ENCODE results near the gene FBXO33.
A peak's percentile ranks its signal among the peaks of the same experiment; 100 is the strongest.

FBXO33 gene

DNA sequence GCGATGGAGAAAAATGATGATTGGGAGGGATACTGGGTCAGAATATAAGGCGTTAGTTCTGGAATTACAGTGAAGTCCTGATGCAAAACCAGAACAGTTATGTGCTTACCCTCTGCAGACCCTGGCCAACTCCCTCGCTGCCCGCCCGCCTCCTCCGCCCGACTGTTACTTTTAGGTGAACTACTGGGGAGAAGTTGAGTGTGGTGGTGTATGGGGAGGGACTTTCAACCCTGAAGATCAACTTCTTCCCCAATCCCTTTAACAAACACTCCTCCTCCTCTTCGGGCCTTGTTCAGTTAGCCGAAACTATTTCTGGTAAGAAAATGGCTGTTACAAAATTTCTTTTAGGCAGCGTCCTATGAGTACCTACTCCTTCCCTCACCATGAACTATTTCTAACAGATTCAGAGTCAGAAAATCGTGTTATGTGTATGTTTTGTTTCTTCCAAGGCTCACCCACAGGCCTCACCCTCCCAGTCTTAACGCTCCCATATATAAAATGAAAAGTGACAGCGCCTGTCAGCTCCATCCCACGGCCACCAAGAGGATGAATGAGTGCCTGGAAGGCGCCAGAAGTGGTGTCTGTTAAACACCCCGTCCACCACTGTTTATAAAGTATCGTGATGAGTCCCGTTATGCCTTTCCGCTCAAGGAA is 1.3 kb downstream of the FBXO33 start:
- DNase-seq (ENCODE audit: low spot score) = peak; percentile 16

DNA sequence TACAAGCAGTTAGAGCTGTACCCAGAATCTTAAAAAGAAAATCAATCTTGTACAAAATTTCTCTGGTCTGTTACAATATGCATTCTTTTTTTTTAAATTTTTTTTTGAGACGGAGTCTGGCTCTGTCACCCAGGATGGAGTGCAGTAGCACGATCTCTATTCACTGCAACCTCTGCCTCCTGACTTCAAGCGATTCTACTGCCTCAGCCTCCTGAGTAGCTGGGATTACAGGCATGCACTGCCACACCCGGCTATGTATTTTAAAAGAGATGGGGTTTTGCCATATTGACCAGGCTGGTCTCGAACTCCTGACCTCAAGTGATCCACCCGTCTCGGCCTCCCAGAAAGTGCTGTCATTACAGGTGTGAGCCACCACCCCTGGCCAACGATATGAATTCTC is 4.1 kb downstream of the FBXO33 start:
- DNase-seq (ENCODE audit: low spot score) = no peak

DNA sequence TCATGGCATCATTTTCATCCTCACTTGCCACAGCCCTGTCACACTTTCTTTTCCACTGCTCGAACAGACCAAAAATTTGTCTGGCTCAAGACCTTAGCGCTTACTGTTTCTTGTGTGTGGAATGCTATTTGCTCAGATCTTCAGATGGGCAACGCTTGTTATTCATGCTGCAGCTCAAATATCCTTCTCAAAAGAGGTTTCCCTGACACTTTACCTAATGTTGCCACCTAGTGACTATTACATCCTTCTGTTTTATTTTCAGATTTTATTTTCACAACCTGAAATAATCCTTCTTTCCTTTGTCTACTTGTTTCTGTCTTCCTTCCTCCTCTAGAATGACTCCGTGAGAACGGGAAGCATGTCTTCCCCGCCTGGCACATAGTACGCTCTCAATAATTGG is 5.6 kb downstream of the FBXO33 start:
- peak; percentile 51 for DNase-seq (ENCODE audit: low spot score)

DNA sequence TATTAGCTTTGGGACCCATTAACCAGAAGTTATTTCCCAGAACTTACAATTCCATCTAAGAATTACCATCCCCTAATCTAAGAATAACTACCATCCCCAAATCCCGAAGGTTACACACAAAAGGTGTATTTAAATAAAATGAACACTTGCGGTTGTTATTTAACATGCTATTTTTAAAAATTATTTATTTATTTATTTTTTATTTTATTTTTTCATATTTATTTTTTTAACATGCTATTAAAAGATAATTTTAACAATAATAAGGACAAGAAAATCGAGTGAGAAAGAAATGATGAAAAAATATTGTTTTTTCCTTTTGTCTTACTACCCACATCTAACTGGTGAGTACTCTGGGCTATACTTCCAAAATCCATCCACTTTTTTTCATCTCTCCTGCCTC is 6.3 kb downstream of the FBXO33 start:
- no peak for DNase-seq (ENCODE audit: low spot score)

DNA sequence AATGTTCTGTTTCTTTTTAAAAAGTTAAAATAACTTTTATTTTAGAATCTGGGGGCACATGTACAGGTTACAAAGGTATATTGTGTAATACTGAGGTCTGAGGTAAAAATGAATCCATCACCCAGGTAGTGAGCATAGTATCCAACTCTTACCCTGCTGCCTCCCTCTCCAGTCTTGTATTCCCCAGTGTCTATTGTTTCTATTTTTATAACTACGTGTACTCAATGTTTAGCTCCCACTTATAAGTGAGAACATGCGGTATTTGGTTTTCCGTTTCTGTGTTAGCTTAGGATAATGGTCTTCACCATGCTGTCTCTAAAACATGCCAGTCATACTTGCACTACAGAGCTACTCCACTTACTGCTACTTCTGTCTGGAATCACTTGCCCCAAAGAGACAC is 8.4 kb downstream of the FBXO33 start:
- no peak for DNase-seq (ENCODE audit: low spot score)

DNA sequence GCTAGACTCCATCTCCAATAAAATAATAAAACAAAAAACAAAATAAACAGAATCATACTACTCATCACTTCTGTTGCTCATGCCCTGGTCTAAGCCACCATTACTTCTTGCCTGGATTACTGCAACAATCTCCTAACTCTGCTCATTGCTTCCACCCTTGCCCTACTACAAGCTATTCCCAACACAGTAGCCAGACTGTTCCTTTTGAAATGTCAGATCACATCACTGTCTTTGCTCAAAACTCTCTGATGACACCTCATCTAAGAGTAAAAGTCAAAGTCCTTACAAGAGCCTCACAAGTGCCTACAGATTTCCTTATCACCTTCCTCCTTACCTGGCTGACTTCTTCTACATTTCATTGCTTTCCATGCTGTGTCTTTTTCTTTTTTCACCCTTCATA is 10.0 kb downstream of the FBXO33 start:
- no peak for DNase-seq (ENCODE audit: low spot score)

DNA sequence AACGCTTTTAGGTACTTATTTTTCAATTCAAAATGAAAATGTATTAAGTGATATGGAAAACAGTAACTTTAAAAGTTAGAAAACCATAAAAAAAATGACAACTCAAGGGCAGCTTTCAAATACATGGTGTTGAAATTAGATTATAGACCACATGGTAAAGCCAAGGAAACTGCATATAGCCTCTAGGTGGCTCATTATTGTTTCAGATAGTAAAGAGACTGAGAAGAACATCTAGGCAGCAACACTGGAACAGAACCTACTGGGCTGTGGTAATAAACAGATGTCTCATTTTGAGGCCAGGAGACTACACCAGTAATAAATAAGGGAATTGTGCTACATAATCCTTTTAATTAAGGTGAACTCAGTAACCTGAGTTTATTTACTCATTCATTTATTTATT is 13.0 kb downstream of the FBXO33 start:
- peak; percentile 11 for DNase-seq (ENCODE audit: low spot score)

DNA sequence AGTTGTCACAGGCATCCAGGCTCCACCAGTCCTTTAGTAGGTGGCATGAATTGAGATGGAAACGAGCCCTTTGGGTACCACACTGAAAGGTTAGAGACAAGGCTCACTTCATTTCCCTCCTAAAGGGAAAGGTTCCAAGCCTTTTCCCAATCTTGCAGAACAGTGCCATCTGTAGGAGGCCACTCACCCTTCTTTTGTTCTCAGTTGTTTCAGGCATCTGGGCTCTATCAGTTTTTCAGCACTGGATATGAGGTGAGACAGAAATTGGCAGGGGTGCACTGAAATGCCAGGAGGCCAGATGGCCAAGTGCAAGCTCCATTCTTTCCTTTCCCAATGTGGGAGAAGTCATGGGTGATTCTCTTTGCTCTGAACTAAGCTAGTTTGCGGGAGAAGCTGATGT is 15.2 kb downstream of the FBXO33 start:
- DNase-seq (ENCODE audit: low spot score) = no peak

DNA sequence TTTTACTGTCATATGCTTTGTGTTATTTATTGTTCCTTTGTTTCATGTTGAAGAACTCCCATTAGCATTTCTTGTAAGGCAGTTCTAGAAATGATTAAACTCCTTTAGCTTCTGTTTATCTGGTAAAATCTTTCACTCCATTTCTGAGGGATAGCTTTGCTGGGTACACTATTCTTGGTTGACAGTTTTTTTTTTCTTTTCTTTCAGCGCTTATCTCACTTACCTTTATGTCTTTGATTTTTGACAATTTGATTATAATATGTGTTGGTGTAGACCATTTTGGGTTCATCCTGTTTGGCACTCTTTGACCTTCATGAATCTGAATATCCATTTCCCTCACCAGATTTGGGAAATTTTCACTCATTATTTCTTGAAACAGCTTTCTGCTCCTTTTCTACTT is 16.2 kb downstream of the FBXO33 start:
- DNase-seq (ENCODE audit: low spot score) = no peak

DNA sequence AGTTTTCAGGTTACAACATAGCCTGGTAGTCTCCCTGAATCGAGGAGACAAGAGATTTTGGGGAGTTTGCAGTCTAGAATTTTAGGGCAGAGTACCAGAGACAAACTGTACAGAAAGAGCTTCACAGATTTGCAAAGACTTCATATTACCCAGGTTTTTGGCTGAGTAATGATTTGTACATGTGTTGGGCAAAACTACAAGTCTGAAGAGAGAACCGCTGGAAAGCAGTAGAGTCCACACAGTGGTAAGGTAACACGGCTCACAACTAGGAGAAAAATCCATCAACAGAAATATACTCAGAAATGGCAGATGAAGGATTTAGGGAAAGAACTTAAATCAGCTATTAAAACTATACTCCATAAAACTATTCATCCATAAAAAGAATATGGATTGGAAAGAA is 25.7 kb downstream of the FBXO33 start:
- peak; percentile 46 for DNase-seq (ENCODE audit: low spot score)

DNA sequence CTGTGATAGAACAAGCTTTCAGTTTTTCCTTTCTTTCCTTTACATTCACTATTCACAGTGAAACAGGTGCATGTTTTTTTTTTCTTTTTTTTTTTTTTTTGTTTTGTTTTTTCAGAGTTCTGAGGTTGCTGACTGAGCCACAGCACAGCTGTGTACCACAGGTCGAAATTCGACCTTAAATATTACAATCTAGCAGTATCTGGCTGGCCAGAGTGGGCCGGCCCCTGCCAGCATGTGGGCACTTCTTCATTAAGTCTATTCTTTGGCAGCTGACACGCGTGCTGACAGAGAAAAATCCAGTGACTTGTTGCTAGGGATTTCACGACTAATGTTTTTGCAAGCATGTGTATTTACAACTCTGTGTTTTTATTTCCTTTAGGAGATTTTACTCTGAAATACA is 33.9 kb downstream of the FBXO33 start:
- DNase-seq (ENCODE audit: low spot score) = no peak

DNA sequence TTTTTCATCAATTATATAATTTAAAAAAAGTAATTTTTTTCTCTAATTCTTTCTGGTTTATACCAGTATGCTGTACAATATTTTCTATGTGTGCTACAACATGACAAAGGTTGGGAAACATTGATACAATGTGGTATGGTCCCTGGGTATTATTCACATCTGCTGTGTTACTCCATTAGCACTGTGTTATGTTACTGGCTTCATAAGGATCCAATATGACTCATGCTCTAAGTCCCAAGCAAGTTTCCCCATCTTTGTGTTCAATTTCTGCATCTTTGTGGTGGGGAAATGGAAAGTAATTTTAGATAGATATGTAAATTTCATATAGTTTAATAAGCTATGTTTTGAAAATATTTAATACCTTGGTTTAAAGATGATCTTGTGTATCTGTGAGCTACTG is 35.8 kb downstream of the FBXO33 start:
- DNase-seq (ENCODE audit: low spot score) = peak; percentile 32

DNA sequence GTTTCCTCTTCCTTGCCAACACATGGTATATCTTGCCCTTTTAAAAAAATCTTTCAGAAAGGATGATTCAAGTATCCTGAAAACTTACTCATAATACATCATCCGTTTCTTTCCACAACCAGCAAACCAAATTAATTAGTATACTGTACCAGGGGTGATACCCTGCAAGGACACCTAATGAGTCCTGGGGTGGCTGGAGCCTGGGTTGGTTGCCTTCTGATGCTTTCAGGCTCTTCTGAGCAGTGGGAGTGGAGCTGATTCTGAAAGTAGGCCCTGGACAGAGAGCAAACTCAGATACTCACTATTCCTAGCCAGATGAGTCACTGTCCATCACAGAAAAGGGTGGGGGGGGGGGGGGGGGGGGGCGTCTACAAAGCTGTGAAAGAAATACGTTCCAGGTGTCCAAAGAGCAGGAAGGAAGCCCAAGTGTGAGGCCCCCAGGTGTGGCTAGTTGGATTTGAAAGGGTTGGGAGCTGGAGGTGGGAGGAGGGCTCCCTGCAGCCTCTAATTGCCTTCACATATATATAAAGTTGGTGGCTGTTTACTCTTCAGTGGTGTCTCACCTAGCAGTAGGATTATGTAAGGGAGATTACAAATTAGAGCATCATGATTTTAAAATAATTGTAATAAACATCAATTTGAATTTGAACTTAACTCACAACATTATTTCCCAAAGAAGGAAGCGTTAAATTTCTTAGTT is 36.5 kb downstream of the FBXO33 start:
- DNase-seq (ENCODE audit: low spot score) = peak; percentile 32

DNA sequence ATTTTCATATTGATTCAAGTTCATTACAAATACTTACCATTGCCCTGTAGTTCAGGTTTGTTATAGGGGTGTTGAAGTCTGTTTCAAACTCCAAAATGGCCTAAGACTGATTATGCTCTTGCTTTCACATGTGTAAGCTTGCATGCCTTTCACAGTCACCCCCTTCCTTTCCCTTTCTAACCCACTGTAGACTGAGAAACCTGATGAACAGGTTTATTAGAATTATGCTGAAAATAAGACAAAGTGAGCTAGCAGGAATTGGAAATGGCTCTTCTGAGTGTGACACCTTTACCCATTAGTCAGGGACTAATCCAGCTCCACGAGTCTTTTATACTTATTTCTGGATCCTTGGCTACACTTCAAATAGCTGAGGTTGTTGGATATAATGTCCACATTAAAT is 38.9 kb downstream of the FBXO33 start:
- no peak for DNase-seq (ENCODE audit: low spot score)

DNA sequence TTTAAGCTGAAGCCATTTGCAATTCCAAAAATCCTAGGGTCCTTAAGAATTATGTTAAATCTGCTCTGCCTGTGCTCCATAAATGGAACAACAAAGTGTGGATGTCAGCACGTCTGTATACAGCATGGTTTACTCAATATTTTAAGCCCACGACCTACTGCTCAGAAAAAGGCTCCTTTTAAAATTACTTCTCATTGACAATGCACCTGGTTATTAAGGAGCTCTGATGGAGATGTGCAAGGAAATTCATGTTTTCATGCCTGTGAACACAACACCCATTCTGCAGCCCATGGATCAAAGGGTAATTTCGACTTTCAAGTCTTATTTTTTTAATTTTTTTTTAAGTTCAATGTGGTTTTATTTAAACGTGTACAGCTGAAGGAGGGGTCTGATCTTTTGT is 48.1 kb downstream of the FBXO33 start:
- no peak for DNase-seq (ENCODE audit: low spot score)

DNA sequence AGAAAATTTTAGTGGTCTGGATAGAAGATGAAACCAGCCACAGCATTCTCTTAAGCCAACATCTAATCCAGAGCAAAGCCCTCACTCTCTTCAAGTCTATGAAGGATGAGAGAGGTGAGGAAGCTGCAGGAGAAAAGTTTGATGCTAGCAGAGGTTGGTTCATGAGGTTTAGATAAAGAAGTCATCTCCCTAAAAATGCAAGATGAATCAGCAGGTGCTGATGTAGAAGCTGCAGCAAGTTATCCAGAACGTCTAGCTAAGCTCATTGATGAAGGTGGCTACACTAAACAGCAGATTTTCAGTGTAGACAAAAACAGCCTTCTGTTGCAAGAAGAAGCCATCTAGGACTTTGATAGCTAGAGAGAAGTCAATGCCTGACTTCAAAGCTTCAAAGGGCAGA is 48.5 kb downstream of the FBXO33 start:
- no peak for DNase-seq (ENCODE audit: low spot score)

DNA sequence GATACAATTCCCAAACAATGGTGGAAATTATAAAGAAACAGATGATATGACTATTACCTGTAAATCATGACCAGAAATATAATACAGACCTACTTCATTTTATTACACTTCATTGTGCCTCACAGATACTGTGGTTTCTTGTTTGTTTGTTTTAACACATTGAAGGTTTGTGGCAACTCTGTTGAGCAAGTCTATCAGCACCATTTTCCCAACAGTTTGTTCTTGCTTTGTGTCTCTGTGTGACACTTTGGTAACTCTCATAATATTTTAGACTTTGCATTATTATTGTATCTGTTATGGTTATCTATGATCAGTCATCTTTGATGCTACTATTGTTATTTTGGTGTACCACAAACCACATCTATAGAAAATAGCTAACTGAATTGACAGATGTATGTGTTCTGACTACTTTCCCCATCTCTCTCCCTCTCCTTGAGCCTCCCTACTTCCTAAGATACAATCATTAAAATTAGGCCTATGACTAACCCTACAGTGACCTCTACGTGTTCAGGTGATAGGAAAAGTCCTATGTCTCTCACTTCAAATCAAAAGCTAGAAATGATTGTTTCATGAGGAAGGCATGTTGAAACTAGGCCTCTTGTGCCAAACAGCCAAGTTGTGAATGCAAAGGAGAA is 49.1 kb downstream of the FBXO33 start:
- no peak for DNase-seq (ENCODE audit: low spot score)

DNA sequence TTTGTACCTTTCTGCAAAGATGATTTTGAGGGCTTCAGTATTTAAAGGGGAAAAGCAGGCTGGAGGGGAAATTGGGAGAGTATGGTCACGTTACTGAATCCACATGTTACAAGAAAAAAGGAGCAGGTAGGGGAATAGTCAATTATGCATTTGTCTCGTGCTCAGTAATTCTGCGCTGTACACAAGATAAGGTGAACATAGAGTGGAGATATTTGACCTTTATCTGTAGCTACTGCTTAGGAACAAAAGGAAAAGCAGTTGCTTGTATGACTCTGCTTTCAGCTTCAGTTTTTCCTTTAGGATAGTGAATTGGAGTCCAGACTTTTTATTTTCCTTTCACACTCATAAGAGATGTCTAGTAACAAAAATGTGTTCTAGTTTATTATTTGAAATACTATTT is 49.8 kb downstream of the FBXO33 start:
- no peak for DNase-seq (ENCODE audit: low spot score)

DNA sequence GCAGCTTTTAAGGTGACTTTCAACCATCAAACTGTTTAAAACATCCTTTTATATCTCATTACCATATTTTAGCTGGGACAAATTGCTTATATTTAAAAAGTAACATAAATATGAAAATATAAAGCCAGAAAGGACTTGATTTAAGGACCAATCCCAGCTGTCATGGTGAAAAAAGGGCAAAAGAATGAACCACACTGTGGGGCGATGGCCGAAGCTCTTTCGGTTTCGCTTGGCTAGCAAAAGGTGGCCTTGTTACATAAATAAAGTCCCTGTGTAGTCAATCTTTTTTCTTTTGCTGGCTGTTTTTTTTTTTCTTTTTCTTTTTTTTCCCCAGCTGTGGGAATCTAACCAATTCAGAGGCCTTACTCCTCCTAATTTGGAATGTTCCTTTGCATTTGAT is 50.9 kb downstream of the FBXO33 start:
- no peak for DNase-seq (ENCODE audit: low spot score)

DNA sequence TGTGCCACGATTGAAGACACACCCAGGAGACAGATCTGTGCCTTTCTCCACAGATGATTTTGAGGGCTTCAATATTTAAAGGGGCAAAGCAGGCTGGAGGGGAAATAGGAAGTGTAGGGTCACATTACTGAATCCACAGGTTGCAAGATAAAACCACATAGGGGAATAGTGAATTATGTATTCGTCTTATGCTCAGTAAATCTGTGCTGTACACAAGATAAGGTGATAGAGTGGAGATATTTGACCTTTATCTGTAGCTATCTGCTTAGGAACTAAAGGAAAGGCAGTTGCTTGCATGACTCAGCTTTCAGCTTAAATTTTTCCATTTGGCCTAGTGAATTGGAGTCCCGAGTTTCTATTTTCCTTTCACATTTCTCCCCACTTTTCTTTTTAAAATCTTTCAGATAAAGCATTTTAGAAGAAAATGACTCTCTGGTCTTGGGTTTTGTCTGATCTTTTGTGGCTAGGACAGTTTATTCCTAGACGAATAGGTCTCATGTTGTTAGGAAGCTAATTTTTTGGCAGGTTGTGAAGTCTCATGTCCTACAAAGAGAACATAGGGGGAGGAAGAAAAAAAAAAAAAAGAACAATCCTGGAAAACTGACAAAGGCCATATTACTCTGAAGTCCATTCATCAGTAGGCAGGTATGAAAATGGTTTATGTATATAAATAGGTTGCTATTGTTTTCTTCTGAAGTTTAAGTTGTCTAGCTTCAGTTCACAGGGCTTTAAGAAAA is 55.4 kb downstream of the FBXO33 start:
- DNase-seq (ENCODE audit: low spot score) = no peak

DNA sequence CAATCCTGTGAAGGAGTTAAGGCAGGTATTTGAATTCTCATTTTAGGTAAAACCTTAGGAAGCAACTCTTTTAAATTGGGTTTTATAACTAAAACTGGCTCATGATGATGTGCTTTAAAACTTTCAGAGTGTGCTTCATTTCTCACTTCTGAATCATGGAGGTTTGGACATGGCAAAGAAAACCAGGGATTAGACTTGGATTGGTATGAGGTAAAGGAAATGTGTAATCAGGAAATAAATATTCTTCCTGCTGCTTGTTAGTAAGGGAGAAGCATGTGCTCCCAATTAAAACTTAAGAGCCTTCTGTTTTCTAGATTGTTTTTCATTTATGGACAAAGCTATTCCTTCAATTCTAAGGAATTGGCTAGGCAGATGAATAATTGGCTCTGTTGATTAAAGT is 57.4 kb downstream of the FBXO33 start:
- DNase-seq (ENCODE audit: low spot score) = peak; percentile 74

DNA sequence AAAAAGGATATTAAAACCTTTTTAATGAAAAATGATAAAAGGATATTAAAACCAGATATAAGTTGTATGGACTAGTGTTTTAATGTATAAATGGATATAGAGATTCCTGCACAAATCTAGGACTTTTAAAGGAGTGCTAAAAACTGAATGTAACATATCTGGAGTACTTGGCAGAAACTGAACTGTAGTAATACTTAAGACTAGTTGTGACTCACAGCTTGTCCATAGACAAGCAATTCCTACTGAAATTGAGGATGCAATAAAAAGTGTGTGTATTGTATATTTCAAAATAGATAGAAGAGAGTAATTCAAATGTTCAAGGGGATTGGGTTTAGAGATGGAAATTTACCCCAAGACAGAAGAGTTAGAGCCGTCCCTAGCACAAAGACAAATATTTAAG is 59.6 kb downstream of the FBXO33 start:
- DNase-seq (ENCODE audit: low spot score) = peak; percentile 37

DNA sequence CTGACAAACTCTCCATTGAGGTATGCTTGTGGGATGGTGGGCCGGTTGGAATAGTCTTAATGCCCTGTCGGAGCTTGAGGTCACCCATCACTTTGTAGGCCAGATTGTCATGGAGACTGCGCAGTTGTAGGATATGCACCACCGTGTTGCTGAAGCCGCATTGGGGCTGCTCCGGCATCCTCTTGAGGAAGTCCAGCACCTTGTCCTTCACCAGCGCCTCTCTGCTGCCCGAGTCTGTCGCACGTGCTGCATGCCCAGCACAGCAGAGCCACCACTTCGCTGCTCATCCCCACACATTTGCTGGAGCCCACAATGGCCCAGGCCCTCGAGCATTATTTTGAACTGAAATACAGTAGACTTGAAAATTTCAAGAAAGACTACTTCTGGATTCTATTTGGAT is 61.8 kb downstream of the FBXO33 start:
- DNase-seq (ENCODE audit: low spot score) = no peak

Measured in AG20443 (cell line).